K562 (cell line): Measurements from ENCODE around the gene VAMP8. TPM values are rescaled to one million over a fixed set of nuclear protein-coding genes. Genes with fewer than 3 reads are reported as not detected.

Source experiments
- ADNP ChIP-seq: fragments of 200-800 bp; sonication (Bioruptor generic); IDR thresholded peaks from 2 replicates; pipeline ENCODE4 v1.6.1; 2016; ENCODE audit warnings: missing genetic modification characterization, missing compliant biosample characterization
- CREM ChIP-seq: IDR thresholded peaks from 2 replicates; pipeline ENCODE4 v1.6.1; 2014; ENCODE audit warnings: antibody characterized with exemption, low read depth
- ELF1 ChIP-seq: fragments of 200-800 bp; sonication (Bioruptor generic); IDR thresholded peaks from 2 replicates; pipeline ENCODE4 v1.6.1; 2016; ENCODE audit warnings: missing genetic modification characterization, missing compliant biosample characterization
- HMGN3 ChIP-seq: IDR thresholded peaks from 2 replicates; pipeline ENCODE4 v1.6.1; 2011; ENCODE audit warnings: borderline replicate concordance, low read depth, mild to moderate bottlenecking, mixed read lengths, low read length; ENCODE audit not compliant: insufficient read length; ENCODE audit errors: extremely low read depth
- NCOA2 ChIP-seq, 2 experiments: fragments of 450-650 bp; IDR thresholded peaks; 2 replicates each; pipeline ENCODE4 v1.6.1; 2018; ENCODE audit warnings: mild to moderate bottlenecking in 2 of 2, moderate library complexity in 1 of 2; ENCODE audit not compliant: partially characterized antibody in 2 of 2
- NFRKB ChIP-seq: fragments of 450-650 bp; IDR thresholded peaks from 2 replicates; pipeline ENCODE4 v1.6.1; 2016; ENCODE audit warnings: low read depth
- POLR3A ChIP-seq: IDR thresholded peaks from 2 replicates; pipeline ENCODE4 v1.6.1; 2011; ENCODE audit warnings: borderline replicate concordance, mild to moderate bottlenecking, moderate library complexity; ENCODE audit not compliant: insufficient read length, insufficient read depth; ENCODE audit errors: extremely low read depth
- ZNF217 ChIP-seq: sonication (generic); formaldehyde crosslinking; IDR thresholded peaks from 2 replicates; pipeline ENCODE4 v1.8.0; 2022; ENCODE audit warnings: mild to moderate bottlenecking, missing genetic modification reagents
- ZNF780A ChIP-seq: fragments of 250-450 bp; sonication (Bioruptor Pico); IDR thresholded peaks from 2 replicates; pipeline ENCODE4 v1.5.0; 2021; ENCODE audit warnings: mild to moderate bottlenecking
- polyA plus RNA-seq, 8 experiments: library from polyadenylated mRNA; depleted of rRNA in 4 of 8; stranded (reverse) in 5 of 8; unstranded in 3 of 8; fragments of >200 nt; fragmentation: Nextera tagmentation in 2 of 8; fragmentation: Illumina TruSeq in 1 of 8; extraction: Ambion mirVana in 2 of 8; extraction: Trizol in 1 of 8; gene quantifications; 2 replicates each; pipeline versions ENCODE4 v1.2.1 to v1.2.3, GENCODE V29; 2011 to 2014; ENCODE audit warnings: inconsistent platforms in 1 of 8, missing spikeins in 1 of 8
- total RNA-seq, 7 experiments: library from RNA; depleted of rRNA in 6 of 7; stranded (reverse); fragments of >200 nt in 6 of 7; fragmentation: Illumina TruSeq in 2 of 7; extraction: Trizol in 2 of 7; gene quantifications; 2 replicates each; pipeline versions ENCODE4 v1.2.1 to v1.2.3, GENCODE V29; 2011 to 2021; ENCODE audit warnings: low replicate concordance in 1 of 7
- TF ChIP-seq, protein P1 (sequence below), 2 experiments: fragments of 450-650 bp in 1 of 2; IDR thresholded peaks; 2 replicates each; pipeline ENCODE4 v1.6.1; 2011 to 2017; ENCODE audit warnings: low read depth in 2 of 2, antibody characterized with exemption in 1 of 2, borderline replicate concordance in 1 of 2, low read length in 1 of 2, mild to moderate bottlenecking in 1 of 2, mixed read lengths in 1 of 2; ENCODE audit not compliant: control insufficient read depth in 1 of 2
- TF ChIP-seq, protein P2 (sequence below): IDR thresholded peaks from 2 replicates; pipeline ENCODE4 v1.6.1; 2014; ENCODE audit warnings: antibody characterized with exemption
- TF ChIP-seq, protein P3 (sequence below): sonication (generic); formaldehyde crosslinking; IDR thresholded peaks from 2 replicates; pipeline ENCODE4 v1.8.0; 2023; ENCODE audit warnings: mild to moderate bottlenecking, missing genetic modification reagents
- TF ChIP-seq, protein P4 (sequence below): fragments of 250-450 bp; sonication (Bioruptor Pico); IDR thresholded peaks from 2 replicates; pipeline ENCODE4 v1.4.0; 2020; ENCODE audit warnings: mild to moderate bottlenecking
- TF ChIP-seq, protein P5 (sequence below): sonication (generic); formaldehyde crosslinking; IDR thresholded peaks from 2 replicates; pipeline ENCODE4 v1.8.1; 2023; ENCODE audit warnings: mild to moderate bottlenecking, missing genetic modification reagents

VAMP8 gene
- total and polyA plus RNA-seq, 9 of the 15 experiments (the other 6 are each of a cell fraction or from before 2014, with no cell fraction given), result 107 to 571 (median 248) TPM

DNA sequence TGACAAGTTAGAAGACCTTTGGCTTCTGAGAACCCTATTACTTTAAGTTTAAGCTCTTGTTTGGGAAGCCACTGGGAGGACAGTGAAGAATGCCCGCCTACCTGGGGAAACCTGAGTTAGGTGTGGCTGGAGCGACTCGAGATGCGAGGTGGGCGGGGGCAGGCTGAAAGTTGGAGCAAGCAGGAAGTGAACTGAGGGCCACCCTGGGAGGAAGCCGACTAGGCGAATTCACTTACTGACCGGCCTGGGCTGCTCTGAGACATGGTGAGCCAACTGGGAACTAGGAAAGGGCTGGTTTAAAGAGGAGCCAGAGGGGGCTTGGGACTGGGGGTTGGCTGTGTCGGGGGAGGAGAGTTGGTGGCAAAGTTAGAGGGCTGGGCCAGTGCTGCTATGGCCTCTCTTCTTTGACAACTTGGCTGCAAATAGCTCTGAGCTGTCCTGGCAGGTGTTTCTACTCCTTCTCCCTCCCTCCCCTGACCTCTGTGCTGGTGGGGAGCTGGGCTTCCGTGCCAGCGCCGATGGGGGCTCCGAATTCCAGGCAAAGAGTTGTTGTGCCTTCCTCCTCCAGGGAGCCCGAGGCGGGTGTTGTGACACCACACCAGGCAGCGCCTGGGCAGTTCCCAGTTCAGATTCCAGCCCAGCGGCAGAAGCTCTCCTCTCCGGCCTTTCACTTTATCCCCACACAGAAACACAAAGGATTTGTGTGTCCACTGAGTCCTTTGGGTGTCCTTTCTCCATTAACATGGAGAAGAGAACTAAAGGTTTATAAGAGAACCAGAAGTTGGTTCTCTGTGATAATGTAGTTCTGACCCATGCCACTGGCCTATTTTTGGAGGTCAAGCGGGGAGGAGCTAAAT, at the start of gene VAMP8 (continued):
- TF ChIP-seq HMGN3 (no peak), ELF1 (tag) (peak; percentile 61), POLR3A (no peak), ZNF780A (CRISPR knock-in tag) (no peak), CREM (no peak; the same call in 1 of the 2 replicates), NCOA2 (IDR thresholded peaks at IDR 0.05; ENCODE audit: partially characterized antibody in 2 of 2) (no peak), ZNF217 (CRISPR knock-in tag) (no peak), NFRKB (peak; percentile 54; the same call in 1 of the 2 replicates), ADNP (tag) (no peak)
- TF ChIP-seq, protein P1, sequence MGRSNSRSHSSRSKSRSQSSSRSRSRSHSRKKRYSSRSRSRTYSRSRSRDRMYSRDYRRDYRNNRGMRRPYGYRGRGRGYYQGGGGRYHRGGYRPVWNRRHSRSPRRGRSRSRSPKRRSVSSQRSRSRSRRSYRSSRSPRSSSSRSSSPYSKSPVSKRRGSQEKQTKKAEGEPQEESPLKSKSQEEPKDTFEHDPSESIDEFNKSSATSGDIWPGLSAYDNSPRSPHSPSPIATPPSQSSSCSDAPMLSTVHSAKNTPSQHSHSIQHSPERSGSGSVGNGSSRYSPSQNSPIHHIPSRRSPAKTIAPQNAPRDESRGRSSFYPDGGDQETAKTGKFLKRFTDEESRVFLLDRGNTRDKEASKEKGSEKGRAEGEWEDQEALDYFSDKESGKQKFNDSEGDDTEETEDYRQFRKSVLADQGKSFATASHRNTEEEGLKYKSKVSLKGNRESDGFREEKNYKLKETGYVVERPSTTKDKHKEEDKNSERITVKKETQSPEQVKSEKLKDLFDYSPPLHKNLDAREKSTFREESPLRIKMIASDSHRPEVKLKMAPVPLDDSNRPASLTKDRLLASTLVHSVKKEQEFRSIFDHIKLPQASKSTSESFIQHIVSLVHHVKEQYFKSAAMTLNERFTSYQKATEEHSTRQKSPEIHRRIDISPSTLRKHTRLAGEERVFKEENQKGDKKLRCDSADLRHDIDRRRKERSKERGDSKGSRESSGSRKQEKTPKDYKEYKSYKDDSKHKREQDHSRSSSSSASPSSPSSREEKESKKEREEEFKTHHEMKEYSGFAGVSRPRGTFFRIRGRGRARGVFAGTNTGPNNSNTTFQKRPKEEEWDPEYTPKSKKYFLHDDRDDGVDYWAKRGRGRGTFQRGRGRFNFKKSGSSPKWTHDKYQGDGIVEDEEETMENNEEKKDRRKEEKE (IDR thresholded peaks at IDR 0.05; ENCODE audit: borderline replicate concordance in 1 of 2, control insufficient read depth in 1 of 2, low read depth in 2 of 2, low read length in 1 of 2), result no peak
- TF ChIP-seq, protein P2, sequence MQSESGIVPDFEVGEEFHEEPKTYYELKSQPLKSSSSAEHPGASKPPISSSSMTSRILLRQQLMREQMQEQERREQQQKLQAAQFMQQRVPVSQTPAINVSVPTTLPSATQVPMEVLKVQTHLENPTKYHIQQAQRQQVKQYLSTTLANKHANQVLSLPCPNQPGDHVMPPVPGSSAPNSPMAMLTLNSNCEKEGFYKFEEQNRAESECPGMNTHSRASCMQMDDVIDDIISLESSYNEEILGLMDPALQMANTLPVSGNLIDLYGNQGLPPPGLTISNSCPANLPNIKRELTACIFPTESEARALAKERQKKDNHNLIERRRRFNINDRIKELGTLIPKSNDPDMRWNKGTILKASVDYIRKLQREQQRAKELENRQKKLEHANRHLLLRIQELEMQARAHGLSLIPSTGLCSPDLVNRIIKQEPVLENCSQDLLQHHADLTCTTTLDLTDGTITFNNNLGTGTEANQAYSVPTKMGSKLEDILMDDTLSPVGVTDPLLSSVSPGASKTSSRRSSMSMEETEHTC, result no peak
- TF ChIP-seq, protein P3, sequence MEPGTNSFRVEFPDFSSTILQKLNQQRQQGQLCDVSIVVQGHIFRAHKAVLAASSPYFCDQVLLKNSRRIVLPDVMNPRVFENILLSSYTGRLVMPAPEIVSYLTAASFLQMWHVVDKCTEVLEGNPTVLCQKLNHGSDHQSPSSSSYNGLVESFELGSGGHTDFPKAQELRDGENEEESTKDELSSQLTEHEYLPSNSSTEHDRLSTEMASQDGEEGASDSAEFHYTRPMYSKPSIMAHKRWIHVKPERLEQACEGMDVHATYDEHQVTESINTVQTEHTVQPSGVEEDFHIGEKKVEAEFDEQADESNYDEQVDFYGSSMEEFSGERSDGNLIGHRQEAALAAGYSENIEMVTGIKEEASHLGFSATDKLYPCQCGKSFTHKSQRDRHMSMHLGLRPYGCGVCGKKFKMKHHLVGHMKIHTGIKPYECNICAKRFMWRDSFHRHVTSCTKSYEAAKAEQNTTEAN (CRISPR knock-in tag), result no peak
- TF ChIP-seq, protein P4, sequence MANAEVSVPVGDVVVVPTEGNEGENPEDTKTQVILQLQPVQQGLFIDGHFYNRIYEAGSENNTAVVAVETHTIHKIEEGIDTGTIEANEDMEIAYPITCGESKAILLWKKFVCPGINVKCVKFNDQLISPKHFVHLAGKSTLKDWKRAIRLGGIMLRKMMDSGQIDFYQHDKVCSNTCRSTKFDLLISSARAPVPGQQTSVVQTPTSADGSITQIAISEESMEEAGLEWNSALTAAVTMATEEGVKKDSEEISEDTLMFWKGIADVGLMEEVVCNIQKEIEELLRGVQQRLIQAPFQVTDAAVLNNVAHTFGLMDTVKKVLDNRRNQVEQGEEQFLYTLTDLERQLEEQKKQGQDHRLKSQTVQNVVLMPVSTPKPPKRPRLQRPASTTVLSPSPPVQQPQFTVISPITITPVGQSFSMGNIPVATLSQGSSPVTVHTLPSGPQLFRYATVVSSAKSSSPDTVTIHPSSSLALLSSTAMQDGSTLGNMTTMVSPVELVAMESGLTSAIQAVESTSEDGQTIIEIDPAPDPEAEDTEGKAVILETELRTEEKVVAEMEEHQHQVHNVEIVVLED (CRISPR knock-in tag), result no peak
- TF ChIP-seq, protein P5, sequence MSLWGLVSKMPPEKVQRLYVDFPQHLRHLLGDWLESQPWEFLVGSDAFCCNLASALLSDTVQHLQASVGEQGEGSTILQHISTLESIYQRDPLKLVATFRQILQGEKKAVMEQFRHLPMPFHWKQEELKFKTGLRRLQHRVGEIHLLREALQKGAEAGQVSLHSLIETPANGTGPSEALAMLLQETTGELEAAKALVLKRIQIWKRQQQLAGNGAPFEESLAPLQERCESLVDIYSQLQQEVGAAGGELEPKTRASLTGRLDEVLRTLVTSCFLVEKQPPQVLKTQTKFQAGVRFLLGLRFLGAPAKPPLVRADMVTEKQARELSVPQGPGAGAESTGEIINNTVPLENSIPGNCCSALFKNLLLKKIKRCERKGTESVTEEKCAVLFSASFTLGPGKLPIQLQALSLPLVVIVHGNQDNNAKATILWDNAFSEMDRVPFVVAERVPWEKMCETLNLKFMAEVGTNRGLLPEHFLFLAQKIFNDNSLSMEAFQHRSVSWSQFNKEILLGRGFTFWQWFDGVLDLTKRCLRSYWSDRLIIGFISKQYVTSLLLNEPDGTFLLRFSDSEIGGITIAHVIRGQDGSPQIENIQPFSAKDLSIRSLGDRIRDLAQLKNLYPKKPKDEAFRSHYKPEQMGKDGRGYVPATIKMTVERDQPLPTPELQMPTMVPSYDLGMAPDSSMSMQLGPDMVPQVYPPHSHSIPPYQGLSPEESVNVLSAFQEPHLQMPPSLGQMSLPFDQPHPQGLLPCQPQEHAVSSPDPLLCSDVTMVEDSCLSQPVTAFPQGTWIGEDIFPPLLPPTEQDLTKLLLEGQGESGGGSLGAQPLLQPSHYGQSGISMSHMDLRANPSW (CRISPR knock-in tag), result no peak
